ENCODE data around the gene JARID2. TPM values are rescaled to one million over a fixed set of nuclear protein-coding genes. Genes with fewer than 3 reads are reported as not detected.
A peak's percentile ranks its signal among the peaks of the same experiment; 100 is the strongest.

The JARID2 gene
- total RNA-seq, 4 donors from 2014 or later = 11.6 to 22.5 (median 16.4) TPM

DNA sequence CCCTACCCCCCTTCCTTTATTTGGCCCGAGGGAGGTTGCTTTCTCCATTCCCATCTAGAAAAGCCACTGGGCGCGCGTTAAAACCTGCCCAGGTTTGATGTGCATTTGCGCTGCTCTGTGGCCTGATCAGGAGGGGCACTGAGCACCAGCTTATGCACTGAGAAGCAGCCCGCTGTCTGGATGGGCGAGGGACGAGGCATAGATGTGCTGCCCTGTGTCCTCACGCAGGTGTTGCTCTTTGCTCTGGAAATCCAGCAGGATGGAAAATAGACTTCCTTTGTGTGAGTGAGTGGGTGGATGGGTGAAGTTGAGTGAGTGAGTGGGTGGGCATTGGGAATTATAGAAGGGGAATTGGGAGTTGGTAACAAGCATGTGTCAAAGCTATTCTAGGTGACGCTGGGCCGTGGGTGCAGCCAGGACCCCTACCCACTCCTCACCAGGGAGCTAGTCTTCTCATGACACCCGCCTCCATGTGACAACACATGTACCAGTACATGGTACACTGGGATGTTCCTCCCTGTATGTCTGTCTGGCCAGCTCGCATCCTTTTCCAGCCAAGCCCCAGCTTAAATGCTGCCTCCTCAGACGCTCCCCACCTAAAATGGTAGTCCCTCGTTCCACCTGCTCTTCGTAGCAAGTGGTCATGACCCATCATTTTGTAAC, 254.3 kb downstream of the JARID2 start:
- intact Hi-C loops (cut with DNase I; ENCODE audit: low total_unique reads) (no loop called here), in situ Hi-C loops (cut with MboI; ENCODE audit: low sequenced_read_pairs in 4 of 4) (loop anchor here in 1 of 4 donors (25.0 kb wide), 1 partner anchor 112 kb away; no protein-coding TSS in a partner anchor)
- Histone ChIP-seq H3K9me3 (no peaks in the 10 kb centered on the region), H3K4me3 (no peak overlapping the region), H3K27me3 (no peaks in the 10 kb centered on the region), H3K36me3 (peaks cover 0 to 20% of the 10 kb centered on the region in 2 donors), H3K27ac (peak overlapping the region in 1 of 4 donors; percentile 92), H3K4me1 (peaks cover 44 to 45% of the 10 kb centered on the region in 2 donors)
- TF ChIP-seq, protein P1, sequence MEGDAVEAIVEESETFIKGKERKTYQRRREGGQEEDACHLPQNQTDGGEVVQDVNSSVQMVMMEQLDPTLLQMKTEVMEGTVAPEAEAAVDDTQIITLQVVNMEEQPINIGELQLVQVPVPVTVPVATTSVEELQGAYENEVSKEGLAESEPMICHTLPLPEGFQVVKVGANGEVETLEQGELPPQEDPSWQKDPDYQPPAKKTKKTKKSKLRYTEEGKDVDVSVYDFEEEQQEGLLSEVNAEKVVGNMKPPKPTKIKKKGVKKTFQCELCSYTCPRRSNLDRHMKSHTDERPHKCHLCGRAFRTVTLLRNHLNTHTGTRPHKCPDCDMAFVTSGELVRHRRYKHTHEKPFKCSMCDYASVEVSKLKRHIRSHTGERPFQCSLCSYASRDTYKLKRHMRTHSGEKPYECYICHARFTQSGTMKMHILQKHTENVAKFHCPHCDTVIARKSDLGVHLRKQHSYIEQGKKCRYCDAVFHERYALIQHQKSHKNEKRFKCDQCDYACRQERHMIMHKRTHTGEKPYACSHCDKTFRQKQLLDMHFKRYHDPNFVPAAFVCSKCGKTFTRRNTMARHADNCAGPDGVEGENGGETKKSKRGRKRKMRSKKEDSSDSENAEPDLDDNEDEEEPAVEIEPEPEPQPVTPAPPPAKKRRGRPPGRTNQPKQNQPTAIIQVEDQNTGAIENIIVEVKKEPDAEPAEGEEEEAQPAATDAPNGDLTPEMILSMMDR (IDR thresholded peaks at IDR 0.05 in 4 of 5, conservative IDR thresholded peaks at IDR 0.05 in 1 of 5) = no peak
- no peak for TF ChIP-seq POLR2A (IDR thresholded peaks at IDR 0.05)
- no peak for DNase-seq
- no peak for ATAC-seq

DNA sequence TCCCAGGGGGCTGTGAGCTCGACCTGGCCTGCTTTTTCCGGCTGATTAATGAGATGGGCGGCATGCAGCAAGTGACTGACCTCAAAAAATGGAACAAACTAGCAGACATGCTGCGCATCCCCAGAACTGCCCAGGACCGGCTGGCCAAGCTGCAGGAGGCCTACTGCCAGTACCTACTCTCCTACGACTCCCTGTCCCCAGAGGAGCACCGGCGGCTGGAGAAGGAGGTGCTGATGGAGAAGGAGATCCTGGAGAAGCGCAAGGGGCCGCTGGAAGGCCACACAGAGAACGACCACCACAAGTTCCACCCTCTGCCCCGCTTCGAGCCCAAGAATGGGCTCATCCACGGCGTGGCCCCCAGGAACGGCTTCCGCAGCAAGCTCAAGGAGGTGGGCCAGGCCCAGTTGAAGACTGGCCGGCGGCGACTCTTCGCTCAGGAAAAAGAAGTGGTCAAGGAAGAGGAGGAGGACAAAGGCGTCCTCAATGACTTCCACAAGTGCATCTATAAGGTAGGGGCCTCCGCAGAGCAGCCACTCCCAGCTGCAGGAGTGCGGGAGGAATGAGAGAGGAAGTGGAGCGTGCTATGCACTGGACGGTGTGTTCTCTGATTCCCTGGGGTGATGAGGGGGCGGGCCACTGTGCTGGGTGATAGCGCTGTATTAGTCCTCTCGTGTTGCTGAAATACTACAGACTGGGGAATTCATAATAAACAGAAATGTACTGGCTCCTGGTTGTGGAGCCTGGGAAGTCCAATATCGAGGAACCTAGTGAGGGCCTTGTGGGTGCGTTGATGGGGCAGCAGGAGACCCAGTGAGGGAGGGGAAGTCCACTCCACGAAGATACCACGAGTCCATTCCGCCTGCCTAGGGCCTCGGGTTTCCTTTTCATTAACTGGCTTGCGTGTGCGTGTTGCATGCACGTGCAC, 255.3 kb downstream of the JARID2 start:
- DNase-seq = no peak
- Histone ChIP-seq H3K27ac (peak overlapping the region; percentile 33 to 92 (median 70)), H3K27me3 (no peaks in the 10 kb centered on the region), H3K4me1 (peaks cover 46 to 47% of the 10 kb centered on the region in 2 donors), H3K9me3 (no peaks in the 10 kb centered on the region), H3K36me3 (peaks cover 0 to 20% of the 10 kb centered on the region in 2 donors), H3K4me3 (no peak overlapping the region)
- in situ Hi-C loops (cut with MboI; ENCODE audit: low sequenced_read_pairs in 4 of 4) = loop anchor here in 1 of 4 donors (25.0 kb wide), 1 partner anchor 111 kb away; no protein-coding TSS in a partner anchor
- intact Hi-C loops (cut with DNase I; ENCODE audit: low total_unique reads) = no loop called here
- no peak for ATAC-seq
- TF ChIP-seq, protein P1 (IDR thresholded peaks at IDR 0.05 in 4 of 5, conservative IDR thresholded peaks at IDR 0.05 in 1 of 5) = no peak
- no peak for TF ChIP-seq POLR2A (IDR thresholded peaks at IDR 0.05)

DNA sequence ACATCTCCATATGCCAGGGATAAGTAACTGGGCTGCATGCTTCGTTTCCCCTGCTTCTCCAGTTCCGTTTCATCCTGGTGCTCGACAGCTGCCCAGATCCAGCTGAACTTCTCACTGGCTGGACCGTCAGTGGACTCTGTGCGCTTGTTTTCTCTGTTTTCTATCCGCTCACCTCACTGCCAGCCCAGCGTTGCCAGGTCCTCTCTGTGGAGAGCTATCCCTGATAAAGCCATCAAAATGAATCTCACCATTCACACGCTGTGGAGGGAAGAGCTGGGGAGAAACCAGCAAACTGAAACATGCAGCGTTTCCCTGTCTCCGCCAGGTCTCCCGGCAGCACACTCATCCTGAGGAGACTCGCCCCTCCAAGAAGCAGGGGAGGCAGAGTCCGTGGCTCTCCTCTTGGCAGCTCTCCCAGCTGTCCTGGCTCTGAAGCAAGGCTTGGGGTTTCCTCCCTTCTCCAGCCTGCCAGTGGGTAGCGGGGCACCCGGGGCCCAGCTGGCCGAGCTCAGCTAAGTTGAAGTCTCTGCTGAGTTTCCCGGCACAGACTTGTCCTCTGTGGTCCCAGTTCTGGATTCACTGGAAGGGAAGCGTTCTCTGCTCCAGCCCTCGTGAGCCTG, 256.1 kb downstream of the JARID2 start:
- DNase-seq (no peak), ATAC-seq (no peak)
- TF ChIP-seq, protein P1 (IDR thresholded peaks at IDR 0.05 in 4 of 5, conservative IDR thresholded peaks at IDR 0.05 in 1 of 5) = no peak
- no peak for TF ChIP-seq POLR2A (IDR thresholded peaks at IDR 0.05)
- peak overlapping the region; percentile 6 to 92 (median 60) for H3K27ac ChIP-seq
- in situ Hi-C loops (cut with MboI; ENCODE audit: low sequenced_read_pairs in 4 of 4) (loop anchor here in 1 of 4 donors (25.0 kb wide), 1 partner anchor 110 kb away; no protein-coding TSS in a partner anchor), intact Hi-C loops (cut with DNase I; ENCODE audit: low total_unique reads) (no loop called here)
- no peaks in the 10 kb centered on the region for H3K9me3 ChIP-seq
- H3K27me3 ChIP-seq = no peaks in the 10 kb centered on the region
- H3K36me3 ChIP-seq = peaks cover 0 to 12% of the 10 kb centered on the region in 2 donors
- H3K4me1 ChIP-seq = peaks cover 47 to 49% of the 10 kb centered on the region in 2 donors
- H3K4me3 ChIP-seq = no peak overlapping the region

DNA sequence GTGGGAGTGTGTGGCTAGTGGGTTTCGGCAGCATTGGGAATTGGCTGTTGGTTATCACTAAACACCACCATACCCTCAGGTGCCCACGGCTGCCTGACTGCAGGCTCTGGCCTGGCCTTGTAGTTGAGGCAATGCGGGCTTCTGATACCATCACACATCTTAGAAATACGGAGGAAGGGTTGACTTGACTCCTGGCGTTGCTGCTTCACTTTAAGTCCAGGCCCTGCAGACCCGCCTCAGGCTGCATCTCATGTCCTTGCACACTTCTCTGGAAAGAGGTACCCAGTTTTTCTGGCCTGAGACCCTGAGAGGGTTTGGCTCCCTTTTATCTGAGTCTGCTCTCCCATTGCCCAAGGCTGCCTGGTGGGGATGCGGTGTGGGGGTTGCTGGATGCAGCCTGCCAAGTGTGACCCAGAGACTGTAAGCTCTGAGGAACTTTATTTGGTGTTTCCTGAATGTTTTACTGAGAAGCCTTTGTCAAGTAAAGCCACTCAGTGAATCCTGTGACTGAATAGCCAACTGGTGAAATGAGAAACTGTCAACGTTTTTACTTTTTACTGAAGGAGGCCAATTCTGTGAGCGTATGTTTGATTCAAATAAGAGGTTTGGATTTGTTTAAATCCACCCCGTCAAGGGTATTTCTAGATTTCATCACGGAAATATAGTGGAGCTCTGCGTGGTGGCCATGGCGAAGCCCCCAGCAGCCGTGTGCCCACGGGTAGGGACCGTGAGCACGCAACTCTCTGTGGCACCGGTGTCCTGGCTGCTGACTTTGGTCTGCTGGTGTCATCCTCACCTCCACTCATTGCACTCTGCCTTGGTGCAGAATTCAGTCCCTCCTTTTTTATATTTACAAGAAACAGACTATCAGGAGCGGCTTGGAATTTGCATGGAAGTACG, 256.8 kb downstream of the JARID2 start:
- ATAC-seq (no peak), DNase-seq (no peak)
- Histone ChIP-seq H3K27me3 (no peaks in the 10 kb centered on the region), H3K27ac (peak overlapping the region; percentile 82 to 92 (median 86)), H3K4me1 (peaks cover 47 to 53% of the 10 kb centered on the region in 2 donors), H3K9me3 (no peaks in the 10 kb centered on the region), H3K4me3 (no peak overlapping the region), H3K36me3 (peaks cover 0 to 9% of the 10 kb centered on the region in 2 donors)
- in situ Hi-C loops (cut with MboI; ENCODE audit: low sequenced_read_pairs in 4 of 4) (loop anchor here in 1 of 4 donors (25.0 kb wide), 1 partner anchor 110 kb away; no protein-coding TSS in a partner anchor), intact Hi-C loops (cut with DNase I; ENCODE audit: low total_unique reads) (no loop called here)
- TF ChIP-seq, protein P1 (IDR thresholded peaks at IDR 0.05 in 4 of 5, conservative IDR thresholded peaks at IDR 0.05 in 1 of 5) = no peak
- no peak for TF ChIP-seq POLR2A (IDR thresholded peaks at IDR 0.05)

Data from gastrocnemius medialis (tissue), 4 donors.